GM23338 (cell line): Measurements from ENCODE around the gene NDUFS6.

Source experiments
- CREB1 ChIP-seq: fragments of 250-450 bp; sonication (Bioruptor Pico); IDR thresholded peaks from 2 replicates; pipeline ENCODE4 v1.5.0; 2020; ENCODE audit warnings: low read depth, mild to moderate bottlenecking, moderate library complexity
- EZH2 ChIP-seq: fragments of 200-600 bp; sonication (generic); IDR thresholded peaks from one replicate; pipeline ENCODE4 v1.8.0; 2017; ENCODE audit warnings: antibody characterized with exemption, mild to moderate bottlenecking, low read depth; ENCODE audit not compliant: unreplicated experiment
- EZH2phosphoT487 ChIP-seq: fragments of 200-600 bp; sonication (generic); IDR thresholded peaks from one replicate; pipeline ENCODE4 v1.8.1; 2018; ENCODE audit warnings: antibody characterized with exemption; ENCODE audit not compliant: unreplicated experiment
- JUNB ChIP-seq: IDR thresholded peaks from one replicate; pipeline ENCODE4 v1.6.1; 2016; ENCODE audit warnings: antibody characterized with exemption; ENCODE audit not compliant: unreplicated experiment
- NANOG ChIP-seq: IDR thresholded peaks from 2 replicates; pipeline ENCODE4 v1.6.1; 2016; ENCODE audit warnings: antibody characterized with exemption, borderline replicate concordance
- POLR2AphosphoS5 ChIP-seq: IDR thresholded peaks from 2 replicates; pipeline ENCODE4 v1.6.1; 2016; ENCODE audit warnings: antibody characterized with exemption, low read depth
- STAT1 ChIP-seq: IDR thresholded peaks from one replicate; pipeline ENCODE4 v1.6.1; 2016; ENCODE audit warnings: antibody characterized with exemption; ENCODE audit not compliant: unreplicated experiment
- ZNF114 ChIP-seq: fragments of 250-450 bp; sonication (Bioruptor Pico); IDR thresholded peaks from 2 replicates; pipeline ENCODE4 v1.5.0; 2020; ENCODE audit warnings: mild to moderate bottlenecking, moderate library complexity
- ZNF331 ChIP-seq: fragments of 250-450 bp; sonication (Bioruptor Pico); IDR thresholded peaks from 2 replicates; pipeline ENCODE4 v1.5.0; 2020; ENCODE audit warnings: low read depth, mild to moderate bottlenecking, moderate library complexity
- TF ChIP-seq, protein P1 (sequence below), 2 experiments: fragments of 200-600 bp in 1 of 2; sonication (generic) in 1 of 2; conservative IDR thresholded peaks; 2 replicates each; pipeline versions ENCODE4 v1.5.1 to v1.6.1; 2016 to 2017; ENCODE audit warnings: antibody characterized with exemption in 2 of 2, low read depth in 2 of 2, mild to moderate bottlenecking in 2 of 2, moderate library complexity in 1 of 2
- TF ChIP-seq, protein P2 (sequence below): IDR thresholded peaks from one replicate; pipeline ENCODE4 v1.6.1; 2018; ENCODE audit warnings: antibody characterized with exemption; ENCODE audit not compliant: unreplicated experiment
- TF ChIP-seq, protein P3 (sequence below): fragments of 250-450 bp; sonication (Bioruptor Pico); IDR thresholded peaks from 2 replicates; pipeline ENCODE4 v1.5.0; 2020; ENCODE audit warnings: mild to moderate bottlenecking, moderate library complexity

DNA sequence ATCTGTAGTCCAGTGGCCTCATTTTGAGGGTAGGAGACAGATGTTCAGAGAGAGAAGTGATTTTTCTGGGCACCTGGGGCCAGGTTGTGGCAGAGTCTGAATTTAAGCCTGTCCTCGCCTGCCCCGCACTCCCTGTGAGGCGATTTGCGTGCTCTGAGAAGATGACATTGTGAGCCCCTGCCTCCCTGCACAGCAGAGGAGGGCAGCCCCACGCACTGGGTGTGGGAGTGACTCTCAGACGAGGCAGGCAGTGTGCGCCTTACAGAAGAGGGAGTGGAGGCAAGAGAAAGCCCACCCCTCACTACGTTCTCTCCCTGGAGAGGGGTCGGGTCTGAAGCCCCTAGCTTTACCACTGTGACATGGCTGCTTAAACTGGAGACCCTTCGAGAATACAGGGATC is 45.8 kb downstream of the NDUFS6 start:
- TF ChIP-seq, protein P1, sequence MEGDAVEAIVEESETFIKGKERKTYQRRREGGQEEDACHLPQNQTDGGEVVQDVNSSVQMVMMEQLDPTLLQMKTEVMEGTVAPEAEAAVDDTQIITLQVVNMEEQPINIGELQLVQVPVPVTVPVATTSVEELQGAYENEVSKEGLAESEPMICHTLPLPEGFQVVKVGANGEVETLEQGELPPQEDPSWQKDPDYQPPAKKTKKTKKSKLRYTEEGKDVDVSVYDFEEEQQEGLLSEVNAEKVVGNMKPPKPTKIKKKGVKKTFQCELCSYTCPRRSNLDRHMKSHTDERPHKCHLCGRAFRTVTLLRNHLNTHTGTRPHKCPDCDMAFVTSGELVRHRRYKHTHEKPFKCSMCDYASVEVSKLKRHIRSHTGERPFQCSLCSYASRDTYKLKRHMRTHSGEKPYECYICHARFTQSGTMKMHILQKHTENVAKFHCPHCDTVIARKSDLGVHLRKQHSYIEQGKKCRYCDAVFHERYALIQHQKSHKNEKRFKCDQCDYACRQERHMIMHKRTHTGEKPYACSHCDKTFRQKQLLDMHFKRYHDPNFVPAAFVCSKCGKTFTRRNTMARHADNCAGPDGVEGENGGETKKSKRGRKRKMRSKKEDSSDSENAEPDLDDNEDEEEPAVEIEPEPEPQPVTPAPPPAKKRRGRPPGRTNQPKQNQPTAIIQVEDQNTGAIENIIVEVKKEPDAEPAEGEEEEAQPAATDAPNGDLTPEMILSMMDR (conservative IDR thresholded peaks at IDR 0.05; ENCODE audit: low read depth in 2 of 2) = no peak
- TF ChIP-seq EZH2 (no peak), POLR2AphosphoS5 (no peak), JUNB (no peak), CREB1 (CRISPR knock-in tag) (no peak), EZH2phosphoT487 (no peak), ZNF114 (CRISPR knock-in tag) (no peak), NANOG (no peak), ZNF331 (CRISPR knock-in tag) (no peak), STAT1 (no peak)
- TF ChIP-seq, protein P2, sequence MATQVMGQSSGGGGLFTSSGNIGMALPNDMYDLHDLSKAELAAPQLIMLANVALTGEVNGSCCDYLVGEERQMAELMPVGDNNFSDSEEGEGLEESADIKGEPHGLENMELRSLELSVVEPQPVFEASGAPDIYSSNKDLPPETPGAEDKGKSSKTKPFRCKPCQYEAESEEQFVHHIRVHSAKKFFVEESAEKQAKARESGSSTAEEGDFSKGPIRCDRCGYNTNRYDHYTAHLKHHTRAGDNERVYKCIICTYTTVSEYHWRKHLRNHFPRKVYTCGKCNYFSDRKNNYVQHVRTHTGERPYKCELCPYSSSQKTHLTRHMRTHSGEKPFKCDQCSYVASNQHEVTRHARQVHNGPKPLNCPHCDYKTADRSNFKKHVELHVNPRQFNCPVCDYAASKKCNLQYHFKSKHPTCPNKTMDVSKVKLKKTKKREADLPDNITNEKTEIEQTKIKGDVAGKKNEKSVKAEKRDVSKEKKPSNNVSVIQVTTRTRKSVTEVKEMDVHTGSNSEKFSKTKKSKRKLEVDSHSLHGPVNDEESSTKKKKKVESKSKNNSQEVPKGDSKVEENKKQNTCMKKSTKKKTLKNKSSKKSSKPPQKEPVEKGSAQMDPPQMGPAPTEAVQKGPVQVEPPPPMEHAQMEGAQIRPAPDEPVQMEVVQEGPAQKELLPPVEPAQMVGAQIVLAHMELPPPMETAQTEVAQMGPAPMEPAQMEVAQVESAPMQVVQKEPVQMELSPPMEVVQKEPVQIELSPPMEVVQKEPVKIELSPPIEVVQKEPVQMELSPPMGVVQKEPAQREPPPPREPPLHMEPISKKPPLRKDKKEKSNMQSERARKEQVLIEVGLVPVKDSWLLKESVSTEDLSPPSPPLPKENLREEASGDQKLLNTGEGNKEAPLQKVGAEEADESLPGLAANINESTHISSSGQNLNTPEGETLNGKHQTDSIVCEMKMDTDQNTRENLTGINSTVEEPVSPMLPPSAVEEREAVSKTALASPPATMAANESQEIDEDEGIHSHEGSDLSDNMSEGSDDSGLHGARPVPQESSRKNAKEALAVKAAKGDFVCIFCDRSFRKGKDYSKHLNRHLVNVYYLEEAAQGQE = no peak
- TF ChIP-seq, protein P3, sequence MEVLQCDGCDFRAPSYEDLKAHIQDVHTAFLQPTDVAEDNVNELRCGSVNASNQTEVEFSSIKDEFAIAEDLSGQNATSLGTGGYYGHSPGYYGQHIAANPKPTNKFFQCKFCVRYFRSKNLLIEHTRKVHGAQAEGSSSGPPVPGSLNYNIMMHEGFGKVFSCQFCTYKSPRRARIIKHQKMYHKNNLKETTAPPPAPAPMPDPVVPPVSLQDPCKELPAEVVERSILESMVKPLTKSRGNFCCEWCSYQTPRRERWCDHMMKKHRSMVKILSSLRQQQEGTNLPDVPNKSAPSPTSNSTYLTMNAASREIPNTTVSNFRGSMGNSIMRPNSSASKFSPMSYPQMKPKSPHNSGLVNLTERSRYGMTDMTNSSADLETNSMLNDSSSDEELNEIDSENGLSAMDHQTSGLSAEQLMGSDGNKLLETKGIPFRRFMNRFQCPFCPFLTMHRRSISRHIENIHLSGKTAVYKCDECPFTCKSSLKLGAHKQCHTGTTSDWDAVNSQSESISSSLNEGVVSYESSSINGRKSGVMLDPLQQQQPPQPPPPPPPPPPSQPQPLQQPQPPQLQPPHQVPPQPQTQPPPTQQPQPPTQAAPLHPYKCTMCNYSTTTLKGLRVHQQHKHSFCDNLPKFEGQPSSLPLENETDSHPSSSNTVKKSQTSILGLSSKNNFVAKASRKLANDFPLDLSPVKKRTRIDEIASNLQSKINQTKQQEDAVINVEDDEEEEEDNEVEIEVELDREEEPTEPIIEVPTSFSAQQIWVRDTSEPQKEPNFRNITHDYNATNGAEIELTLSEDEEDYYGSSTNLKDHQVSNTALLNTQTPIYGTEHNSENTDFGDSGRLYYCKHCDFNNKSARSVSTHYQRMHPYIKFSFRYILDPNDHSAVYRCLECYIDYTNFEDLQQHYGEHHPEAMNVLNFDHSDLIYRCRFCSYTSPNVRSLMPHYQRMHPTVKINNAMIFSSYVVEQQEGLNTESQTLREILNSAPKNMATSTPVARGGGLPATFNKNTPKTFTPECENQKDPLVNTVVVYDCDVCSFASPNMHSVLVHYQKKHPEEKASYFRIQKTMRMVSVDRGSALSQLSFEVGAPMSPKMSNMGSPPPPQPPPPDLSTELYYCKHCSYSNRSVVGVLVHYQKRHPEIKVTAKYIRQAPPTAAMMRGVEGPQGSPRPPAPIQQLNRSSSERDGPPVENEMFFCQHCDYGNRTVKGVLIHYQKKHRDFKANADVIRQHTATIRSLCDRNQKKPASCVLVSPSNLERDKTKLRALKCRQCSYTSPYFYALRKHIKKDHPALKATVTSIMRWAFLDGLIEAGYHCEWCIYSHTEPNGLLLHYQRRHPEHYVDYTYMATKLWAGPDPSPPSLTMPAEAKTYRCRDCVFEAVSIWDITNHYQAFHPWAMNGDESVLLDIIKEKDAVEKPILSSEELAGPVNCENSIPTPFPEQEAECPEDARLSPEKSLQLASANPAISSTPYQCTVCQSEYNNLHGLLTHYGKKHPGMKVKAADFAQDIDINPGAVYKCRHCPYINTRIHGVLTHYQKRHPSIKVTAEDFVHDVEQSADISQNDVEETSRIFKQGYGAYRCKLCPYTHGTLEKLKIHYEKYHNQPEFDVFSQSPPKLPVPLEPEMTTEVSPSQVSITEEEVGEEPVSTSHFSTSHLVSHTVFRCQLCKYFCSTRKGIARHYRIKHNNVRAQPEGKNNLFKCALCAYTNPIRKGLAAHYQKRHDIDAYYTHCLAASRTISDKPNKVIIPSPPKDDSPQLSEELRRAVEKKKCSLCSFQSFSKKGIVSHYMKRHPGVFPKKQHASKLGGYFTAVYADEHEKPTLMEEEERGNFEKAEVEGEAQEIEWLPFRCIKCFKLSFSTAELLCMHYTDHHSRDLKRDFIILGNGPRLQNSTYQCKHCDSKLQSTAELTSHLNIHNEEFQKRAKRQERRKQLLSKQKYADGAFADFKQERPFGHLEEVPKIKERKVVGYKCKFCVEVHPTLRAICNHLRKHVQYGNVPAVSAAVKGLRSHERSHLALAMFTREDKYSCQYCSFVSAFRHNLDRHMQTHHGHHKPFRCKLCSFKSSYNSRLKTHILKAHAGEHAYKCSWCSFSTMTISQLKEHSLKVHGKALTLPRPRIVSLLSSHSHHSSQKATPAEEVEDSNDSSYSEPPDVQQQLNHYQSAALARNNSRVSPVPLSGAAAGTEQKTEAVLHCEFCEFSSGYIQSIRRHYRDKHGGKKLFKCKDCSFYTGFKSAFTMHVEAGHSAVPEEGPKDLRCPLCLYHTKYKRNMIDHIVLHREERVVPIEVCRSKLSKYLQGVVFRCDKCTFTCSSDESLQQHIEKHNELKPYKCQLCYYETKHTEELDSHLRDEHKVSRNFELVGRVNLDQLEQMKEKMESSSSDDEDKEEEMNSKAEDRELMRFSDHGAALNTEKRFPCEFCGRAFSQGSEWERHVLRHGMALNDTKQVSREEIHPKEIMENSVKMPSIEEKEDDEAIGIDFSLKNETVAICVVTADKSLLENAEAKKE (CRISPR knock-in tag) = no peak
